Superior temporal gyrus (tissue), 1 donor: Measurements from ENCODE around the gene FFAR2.
"Not testable (repeated sequence)": the region's sequence is repeated elsewhere in the genome, so short reads cannot be mapped to it uniquely, and the experiment has no call there.

Source experiments
- DNase-seq: peaks from one replicate; pipeline ENCODE4 v3.0.0-alpha.2; 2016; ENCODE audit errors: extremely low spot score

FFAR2 gene

DNA sequence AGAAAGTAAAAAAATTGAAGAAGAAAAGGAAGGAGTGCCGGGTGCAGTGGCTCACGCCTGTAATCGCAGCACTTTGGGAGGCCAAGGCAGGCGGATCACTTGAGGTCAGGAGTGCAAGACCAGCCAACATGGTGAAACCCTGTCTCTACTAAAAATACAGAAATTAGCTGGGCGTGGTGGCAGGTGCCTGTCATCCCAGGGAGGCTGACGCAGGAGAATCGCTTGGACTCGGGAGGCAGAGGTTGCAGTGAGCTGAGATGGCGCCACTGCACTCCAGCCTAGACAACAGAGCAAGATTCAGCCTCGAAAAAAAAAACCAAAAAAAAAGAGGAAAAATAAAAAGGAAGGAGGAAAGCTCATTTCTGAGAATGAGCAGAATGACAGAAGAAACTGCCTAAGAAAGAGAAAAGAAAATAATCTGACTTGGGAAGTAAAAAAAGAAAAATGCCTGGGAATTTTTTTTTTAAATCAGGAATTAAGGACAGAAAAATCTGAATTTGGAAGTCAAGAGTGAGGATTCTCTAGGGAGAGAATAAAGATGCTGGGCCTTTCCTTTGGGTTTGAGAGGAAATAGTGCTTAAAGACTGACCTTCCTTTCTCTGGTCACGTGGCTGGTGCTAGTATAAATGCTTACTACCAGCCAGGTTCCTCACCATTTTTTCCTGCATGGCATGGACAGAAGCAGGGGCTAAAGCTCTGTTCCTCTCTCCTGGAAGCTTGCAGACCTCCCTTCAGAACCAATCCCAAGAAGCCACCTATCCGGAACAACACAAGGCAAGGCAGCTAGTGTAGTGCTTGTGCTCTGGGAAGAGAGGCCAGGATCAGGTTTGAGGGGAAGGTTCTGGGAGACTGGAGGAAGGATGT, at the start of gene FFAR2:
FFAR2 (plus strand) TSS at position 652 of the 864 bp plus-strand sequence. CDS start 1,458 bp downstream, outside the sequence.
- DNase-seq: no peak

- DNase-seq: no peak
Observed at GRCh38 chr19:35398570-35398969, 49.5 kb upstream of the FFAR2 start.

DNA sequence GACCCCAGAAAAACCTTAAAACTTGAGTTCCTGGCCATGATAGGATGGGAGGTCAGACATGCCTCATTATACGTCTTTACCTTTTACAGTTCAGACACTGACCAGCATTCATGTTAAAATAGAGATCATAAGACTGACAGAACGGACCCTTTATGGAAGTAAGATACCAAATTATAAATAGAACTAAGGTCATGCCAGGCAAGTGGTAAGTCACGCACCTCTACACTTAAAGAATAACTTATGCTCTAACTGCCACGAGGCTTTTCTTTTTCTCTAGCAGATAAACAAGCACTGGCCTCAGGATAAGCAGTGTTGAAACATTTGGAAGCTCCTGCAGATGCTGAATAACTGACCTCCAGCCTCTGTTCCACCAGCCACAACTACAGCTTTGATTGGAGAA, 48.8 kb upstream of the FFAR2 start:
- DNase-seq: no peak

- DNase-seq: no peak
Observed at GRCh38 chr19:35399948-35400772, 47.9 kb upstream of the FFAR2 start.

- DNase-seq: no peak
Observed at GRCh38 chr19:35400773-35401100, 47.3 kb upstream of the FFAR2 start.

DNA sequence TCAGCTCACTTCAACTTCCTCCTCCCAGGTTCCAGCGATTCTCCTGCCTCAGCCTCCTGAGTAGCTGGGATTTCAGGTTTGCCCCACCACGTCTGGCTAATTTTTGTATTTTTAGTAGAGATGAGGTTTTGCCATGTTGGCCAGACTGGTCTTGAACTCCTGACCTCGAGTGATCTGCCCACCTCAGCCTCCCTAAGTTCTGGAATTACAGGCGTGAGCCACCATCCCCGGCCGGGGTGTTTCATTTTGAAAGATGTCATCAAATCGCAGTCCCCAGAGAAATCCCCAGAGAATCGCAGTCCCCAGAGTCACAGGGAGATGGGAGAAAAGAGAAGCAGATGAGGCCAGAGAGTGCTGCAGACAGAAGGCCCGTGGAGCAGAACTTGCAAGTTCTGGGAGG, 46.6 kb upstream of the FFAR2 start:
- not testable (repeated sequence) for DNase-seq

DNA sequence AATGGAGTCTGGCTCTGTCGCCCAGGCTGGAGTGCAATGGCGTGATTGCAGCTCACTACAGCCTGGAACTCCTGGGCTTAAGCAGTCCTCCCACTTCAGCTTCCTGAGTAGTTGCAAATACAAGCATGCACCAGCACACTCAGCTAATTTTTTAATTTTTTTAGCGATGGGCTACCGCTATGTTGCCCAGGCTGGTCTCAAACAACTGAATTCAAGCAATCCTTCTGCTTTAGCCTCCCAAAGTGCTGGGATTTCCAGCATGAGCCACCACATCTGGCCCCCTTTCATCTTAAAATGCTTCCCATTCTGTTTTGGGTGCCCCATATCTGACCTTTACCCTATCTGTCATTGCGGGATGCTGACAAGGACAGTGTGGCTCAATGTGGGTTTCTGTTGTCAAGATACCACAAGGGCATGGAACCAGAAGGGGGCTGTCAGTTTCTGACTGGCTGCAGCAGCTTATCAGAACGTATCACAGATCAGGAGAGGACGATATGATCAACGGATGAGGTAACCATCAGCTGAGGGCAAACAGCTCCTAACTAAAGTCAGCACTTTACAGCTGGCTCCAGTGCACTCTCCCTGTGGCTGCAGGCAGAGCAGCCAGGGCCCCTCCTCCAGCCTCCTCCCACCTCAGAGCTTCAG, 44.8 kb upstream of the FFAR2 start:
- no peak for DNase-seq

DNA sequence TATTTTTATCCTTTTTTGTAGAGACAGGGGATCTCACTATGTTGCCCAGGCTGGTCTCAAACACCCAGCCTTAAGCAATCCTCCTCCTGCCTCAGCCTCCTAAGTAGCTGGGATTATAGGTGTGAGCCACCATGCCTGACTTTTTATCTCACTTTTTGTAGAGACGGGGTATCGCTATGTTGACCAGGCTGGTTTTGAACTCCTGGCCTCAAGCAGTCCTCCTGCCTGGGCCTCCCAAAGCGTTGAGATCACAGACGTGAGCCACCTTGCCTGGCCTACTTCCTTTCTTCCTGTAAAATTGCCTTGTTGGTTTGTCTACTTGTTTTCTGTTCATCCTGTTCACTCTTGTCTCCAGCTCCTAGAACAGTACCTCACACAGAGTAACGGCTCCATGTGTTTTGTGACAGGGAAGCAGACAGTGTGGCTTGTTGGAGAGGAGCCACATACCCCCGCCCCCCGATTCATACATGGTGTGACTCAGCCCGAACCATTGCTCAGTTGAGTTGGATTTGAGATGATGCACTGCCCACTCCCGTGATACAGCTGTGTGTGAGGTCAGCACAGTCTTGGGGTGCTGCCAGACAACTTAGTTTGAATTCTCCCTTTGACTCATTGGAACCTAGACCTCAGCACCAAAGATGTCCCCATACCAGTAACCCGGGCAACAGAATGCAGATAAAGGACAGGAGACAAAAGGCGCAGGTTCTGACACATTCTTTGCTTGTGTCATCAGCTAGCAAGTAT, 43.0 kb upstream of the FFAR2 start:
- DNase-seq: no peak

GRCh38 chr19:35407619-35408018, 40.4 kb upstream of the FFAR2 start:
- no peak for DNase-seq

- no peak for DNase-seq
Observed at GRCh38 chr19:35408284-35409171, 39.5 kb upstream of the FFAR2 start.

DNA sequence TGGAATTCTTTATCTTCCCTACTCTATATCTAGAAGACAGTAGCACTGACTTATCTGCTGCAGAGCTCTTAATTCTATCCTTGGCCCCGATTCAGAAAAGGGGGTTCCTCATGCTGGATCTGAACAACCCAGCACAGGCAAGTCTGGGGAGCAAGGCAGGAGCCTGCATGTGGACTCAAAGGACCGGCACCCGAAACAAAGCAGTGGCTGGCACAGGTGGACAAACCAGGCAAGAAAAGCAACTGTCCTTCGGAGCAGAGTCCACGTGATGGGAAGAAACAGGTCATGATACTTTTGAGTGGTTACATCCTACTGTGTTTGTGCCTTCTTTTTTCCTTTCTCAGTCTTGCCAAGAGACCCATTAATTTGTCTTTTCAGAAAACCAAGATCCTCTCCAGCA, 38.9 kb upstream of the FFAR2 start:
- DNase-seq: no peak

DNA sequence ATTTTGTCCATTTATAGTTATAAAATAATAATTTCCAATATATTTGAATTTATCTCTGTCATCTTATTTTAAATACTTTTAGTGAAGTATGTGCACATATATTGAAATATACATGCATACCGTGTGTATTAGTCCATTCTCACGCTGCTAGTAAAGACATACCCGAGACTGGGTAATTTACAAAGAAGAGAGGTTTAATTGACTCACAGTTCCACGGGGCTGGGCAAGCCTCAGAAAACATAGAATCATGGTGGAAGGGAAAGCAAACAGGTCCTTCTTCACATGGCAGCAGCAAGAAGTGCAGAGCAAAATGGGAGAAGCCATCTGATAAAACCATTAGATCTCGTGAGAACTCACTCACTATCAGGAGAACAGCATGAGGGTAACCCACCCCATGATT, 37.6 kb upstream of the FFAR2 start:
- DNase-seq: no peak

DNA sequence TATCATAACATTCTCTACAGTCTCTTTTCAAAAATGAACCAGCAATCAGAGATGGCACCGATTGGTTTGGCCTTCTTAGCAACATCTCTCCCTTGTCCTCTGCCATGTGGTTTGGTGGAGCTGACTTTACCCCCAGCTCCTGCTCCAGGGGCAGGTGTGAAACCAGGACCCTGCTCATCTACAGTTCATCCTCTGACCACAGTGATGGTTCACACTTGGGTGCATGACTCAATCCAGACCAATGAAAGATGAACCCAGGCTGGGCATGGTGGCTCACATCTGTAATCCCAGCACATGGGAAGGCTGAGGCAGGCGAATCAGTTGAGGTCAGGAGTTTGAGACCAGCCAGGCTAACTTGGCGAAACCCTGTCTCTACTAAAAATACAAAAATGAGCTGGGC, 33.6 kb upstream of the FFAR2 start:
- no peak for DNase-seq

DNA sequence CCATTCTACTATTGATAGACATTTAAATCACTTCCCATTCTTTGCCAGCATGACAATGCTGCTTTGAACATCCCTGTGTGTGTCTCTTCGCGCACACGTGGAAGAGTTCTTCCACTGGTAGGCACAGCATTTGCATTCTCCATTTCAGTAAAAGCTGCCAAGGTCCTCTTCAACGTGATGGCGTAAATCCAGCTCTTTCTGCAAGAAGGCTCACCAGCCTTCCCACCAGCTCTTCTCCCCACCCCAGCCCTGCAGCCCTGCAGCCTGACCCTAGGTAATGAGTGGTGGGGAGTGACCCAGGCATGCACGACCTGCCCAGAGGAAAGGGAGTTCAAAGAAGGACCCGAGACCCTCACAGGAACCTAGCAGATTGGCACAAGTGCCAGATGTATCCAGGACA, 31.7 kb upstream of the FFAR2 start:
- DNase-seq: no peak

- DNase-seq: no peak
Observed at GRCh38 chr19:35417278-35417677, 30.8 kb upstream of the FFAR2 start.

GRCh38 chr19:35417713-35418534, 30.1 kb upstream of the FFAR2 start:
- no peak for DNase-seq

GRCh38 chr19:35419046-35419445, 29.0 kb upstream of the FFAR2 start:
- DNase-seq: no peak

GRCh38 chr19:35419805-35420204, 28.3 kb upstream of the FFAR2 start:
- DNase-seq: no peak

DNA sequence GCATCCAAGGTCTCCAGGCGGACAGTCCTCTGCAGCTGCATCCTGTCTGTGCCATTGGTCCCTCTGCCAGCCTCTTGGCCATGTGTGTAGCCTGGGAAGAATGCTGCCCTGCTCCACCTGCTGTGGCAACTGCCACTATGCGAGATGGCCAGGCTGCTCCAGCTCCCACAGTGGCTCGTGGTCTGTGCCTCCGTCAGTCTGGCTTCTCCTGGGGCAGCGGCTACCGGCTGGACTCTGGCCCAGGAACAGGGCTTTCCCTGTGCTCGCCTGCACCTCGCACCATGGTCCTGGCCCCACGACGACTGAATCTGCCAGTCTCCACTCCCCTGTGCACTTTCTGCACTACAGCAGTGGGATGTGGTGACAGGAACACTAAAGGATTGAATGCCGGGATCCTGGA, 26.7 kb upstream of the FFAR2 start:
- DNase-seq: no peak

DNA sequence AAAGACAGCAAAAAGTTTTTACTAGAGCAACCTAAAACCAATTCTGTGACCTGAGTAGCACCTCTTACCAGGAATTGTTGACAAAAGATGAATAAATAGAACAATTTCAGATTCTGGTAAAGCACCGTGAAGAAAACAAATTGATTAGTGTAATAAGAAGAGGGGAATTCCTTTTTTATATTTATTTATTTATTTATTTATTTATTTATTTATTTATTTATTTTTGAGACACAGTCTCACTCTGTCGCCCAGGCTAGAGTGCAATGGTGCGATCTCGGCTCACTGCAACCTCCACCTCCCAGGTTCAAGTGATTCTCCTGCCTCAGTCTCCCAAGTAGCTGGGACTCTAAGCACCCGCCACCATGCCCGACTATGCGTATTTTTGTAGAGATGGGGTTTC, 24.7 kb upstream of the FFAR2 start:
- DNase-seq: not testable (repeated sequence)
